ENCODE measurements around the gene UPF3A.
"Not testable (repeated sequence)": the region's sequence is repeated elsewhere in the genome, so short reads cannot be mapped to it uniquely, and the experiment has no call there.

The UPF3A gene

GRCh38 chr13:114333881-114334280, 52.5 kb downstream of the UPF3A start:
- DNase-seq: not testable (repeated sequence)

DNA sequence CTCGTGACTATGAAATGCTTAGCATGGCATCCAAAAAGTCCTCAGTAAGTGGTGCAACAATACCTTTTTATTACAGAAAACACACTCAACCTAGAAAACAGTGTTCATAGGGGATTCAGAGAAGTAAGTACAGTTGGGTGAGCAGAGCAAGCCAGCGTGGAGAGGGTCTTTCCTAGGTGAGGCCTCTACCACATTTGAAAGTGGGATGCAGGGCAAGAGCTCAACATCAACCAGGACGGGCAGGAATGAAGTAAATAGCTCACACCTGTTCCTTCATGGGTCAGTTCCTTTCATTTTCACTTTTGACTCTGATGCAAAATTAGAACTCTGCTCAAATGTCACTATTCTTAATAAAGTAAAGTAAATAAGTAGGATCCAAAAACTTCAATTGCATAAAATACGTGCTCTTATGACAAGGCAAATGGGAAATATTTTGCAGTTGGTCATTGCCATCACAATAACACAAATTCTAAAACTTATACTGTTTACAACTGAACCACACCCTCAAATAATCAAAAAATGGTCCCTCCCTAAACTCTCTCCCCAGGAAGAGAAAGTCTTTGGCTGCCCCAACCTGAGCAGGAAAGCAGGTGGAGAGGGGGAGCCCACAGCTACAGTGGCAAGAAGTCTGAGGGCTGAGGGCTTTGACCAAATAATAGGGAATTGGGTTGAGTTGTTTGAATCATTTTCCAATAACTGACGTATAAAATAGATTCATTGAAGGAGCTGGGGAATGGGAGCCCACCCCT, 53.1 kb downstream of the UPF3A start:
- DNase-seq: no peak

DNA sequence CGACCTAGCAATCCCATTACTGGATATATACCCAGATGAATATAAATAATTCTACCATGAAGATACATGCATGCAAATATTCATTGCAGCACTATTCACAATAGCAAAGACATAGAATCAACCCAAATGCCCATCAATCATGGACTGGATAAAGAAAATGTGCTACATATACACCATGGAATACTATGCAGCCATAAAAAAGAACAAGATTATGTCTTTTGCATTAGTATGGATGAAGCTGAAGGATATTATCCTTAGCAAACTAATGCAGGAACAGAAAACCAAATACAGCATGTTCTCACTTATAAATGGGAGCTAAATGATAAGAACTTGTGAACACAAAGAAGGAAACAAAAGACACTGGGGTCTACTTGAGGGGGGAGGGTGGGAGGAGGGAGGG, 55.1 kb downstream of the UPF3A start:
- not testable (repeated sequence) for DNase-seq

DNA sequence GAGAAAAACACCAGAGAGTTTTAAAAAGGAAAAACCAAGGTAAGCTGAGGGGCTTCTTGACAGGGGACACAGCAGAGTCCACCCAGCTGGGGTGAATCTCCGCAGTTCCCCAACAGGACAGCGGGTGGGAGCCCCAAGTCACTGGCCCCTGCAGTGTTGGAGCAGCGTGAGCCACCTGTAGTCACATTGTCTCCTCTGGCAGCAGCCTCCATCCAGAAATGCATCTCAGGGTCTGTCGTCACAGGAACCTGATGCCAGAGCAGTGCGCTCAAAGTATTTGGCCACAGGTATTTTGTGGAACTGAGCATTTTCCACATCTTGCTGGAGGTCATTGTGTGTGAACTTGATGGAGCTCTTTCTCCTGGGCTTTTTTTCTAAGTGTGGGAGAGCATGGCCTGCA, 57.6 kb downstream of the UPF3A start:
- no peak for DNase-seq

GRCh38 chr13:114339857-114340534, 58.6 kb downstream of the UPF3A start:
- peak in 1 of 56 donors; percentile 10 for DNase-seq

DNA sequence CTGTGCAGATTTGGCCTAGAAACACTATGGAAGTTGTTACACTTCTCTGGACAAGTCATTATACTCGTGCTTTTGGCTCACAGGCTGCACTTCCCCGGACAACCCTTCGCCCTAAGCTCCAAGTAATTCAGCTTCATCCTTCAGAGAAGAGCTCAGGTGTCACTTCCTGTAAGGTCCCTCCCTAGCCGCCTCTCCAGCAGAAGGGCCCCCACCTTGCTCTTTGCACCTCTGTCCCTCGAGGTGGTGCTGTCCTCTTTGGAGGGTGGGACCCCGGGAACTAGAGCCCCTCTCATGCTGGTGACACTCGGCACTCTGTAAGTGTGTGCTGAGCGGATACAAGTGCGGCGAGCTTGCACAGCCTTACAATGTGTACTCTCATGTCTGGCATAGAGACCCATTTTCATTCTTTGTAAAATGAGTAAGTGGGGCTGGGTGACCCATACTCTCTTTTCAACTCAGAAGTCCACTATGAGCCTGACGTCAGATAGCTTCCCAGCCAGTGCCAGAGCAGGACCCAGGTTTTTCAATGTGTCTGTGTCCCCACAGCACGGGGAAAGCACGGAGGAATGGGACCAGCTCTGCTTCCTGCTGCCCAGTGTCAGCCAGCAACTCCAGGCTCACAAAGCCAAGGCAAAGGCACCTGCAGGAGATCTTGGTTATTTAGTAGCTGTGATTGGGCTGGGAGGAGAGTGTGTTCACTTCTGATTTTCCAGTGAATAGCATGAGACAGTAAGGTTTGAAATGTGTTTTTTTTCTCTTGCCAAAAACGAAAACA, 59.8 kb downstream of the UPF3A start:
- DNase-seq: no peak

DNA sequence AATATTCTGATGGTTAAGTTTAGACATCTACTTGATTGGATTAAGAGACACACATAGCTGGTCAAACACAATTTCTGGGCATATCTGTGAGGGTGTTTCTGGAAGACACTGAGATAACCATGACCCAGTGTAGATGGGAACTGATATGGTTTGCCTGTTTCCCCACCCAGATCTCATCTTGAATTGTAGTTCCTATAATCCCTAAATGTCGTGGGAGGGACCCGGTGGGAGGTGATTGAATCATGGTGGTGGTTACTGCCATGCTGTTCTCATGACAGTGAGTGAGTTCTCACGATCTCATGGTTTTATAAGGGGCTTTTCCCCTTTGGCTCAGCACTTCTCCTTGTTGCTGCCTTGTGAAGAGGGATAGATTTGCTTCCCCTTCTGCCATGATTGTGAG, 65.9 kb downstream of the UPF3A start:
- DNase-seq: not testable (repeated sequence)

- DNase-seq: not testable (repeated sequence)
These were observed 71.4 kb downstream of the UPF3A start for GRCh38 chr13:114352763-114353162.

DNA sequence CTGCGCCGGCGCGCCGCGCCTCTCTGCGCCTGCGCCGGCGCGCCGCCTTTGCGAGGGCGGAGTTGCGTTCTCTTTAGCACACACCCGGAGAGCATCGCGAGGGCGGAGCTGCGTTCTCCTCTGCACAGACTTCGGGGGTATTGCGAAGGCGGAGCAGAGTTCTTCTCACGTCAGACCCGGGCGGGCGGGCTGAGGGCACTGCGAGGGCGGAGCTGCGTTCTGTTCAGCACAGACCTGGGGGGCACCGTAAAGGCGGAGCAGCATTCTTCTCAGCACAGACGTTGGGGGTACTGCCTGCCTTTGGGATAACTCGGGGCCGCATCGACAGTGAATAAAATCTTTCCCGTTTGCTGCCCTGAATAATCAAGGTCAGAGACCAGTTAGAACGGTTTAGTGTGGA, 72.0 kb downstream of the UPF3A start:
- DNase-seq: not testable (repeated sequence)

All from amygdala (tissue), 56 donors.